HG03378 (cell line): Measurements from ENCODE around the gene RHOH.

ENCODE experiments used
- ATAC-seq: cut with Tn5 transposase; IDR thresholded peaks from one replicate; pipeline ENCODE4 v1.9.1; 2021; ENCODE audit warnings: mild to moderate bottlenecking, moderate library complexity; ENCODE audit not compliant: unreplicated experiment

Gene RHOH

GRCh38 chr4:40187386-40187906 is 9.4 kb upstream of the RHOH start:
- ATAC-seq: no peak

GRCh38 chr4:40190019-40190418 is 6.8 kb upstream of the RHOH start:
- ATAC-seq: no peak

DNA sequence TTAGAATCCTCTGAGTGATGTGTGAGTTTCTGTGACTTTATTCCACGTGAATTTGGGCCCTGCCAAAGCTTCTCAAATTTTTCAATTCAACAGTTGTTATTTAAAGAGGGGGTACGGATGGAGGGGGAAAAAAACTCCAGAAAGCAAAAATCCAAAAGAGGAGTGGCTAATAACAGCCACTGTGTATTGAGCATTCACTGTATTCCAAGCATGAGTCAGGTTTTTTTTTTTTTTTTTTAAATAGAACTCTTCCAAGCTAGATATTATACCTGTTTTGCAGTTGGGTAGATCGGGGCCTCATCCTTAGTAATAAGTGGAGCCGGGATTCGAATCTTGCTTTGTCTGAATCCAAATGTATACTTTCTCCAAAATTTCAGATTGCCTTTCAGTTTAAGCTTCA is 6.4 kb upstream of the RHOH start:
- no peak for ATAC-seq

DNA sequence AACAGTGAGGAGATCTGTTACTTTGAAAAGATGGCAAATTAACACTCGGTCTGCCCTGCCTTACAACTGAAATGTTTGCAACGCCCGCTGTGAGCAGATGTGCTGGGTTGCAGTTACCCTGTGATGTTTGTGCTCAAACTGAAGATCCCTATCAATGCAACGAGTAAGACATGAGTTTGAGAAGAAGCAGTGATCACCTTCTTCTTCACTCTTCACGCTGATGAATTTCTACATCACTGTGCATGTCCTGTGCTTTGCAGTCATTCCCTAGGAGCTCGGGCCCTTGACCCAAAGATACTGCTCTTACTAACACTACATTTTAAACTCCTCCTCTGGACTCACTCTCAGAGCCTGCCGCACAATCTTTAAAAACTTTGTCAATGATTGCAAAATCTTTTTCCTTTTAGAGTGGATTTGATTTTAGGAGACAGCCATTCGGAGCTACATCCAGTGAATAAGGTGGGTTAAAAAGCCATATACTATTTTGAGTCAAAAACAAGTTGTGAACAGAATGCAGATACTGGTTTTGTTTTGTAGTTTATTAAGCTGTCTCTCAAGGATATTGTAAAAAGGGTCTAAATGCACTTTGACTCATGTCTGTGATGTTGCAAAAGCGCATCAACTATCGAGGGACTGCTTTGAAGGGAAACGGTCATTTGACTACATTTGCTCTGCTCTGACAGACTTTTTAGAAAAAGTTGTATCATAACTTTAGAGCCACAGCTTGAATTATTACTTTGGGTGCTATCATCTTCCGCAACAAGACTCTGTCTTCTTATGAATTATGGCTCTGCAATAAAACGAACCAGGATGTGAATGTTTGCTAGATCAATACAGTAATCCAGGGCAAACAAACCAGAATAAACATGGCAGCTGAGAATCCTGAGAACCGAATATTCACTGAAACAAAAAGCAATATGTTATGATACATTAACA is 5.7 kb upstream of the RHOH start:
- ATAC-seq: no peak

DNA sequence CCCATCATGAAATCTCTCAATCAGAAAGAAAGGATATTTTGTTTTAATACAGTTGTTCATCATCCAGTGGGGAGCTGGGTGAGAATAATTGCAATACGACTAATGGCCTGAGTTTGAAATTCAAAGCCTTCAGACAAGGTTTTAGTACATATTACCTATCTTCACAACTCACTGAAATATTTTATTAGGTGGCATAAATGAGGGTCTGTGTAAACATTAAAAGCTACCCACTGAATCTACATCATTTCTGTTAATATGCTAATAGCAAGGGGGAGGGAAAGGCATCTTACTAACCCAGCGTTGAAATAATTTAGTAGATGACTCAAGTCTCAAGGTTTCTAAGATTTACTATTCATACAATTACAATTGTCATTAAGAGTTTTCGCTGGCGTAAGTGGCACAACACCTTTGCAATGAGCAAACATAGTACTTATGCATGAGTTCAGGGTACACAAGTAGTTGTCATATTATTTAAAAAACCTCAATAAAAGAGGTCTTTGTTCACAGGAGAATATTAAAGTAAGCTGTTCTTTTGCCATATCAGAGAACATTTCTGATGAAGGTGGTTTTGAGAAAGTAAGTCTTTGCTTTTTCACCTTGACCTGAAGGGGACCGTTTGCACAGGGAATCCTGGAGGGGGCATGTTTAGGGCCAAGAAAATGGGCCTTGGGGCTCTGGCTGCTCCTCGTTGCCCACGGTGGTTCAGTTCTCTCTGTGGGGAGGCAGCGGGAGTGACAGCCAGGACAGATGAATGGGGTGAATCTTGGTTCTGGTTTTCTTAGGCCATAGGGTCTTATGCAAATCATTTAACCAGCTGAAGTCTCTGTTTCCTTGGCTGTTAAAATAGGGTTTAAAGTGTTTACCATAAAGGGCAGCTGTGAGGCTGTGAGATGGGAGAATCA is 4.5 kb upstream of the RHOH start:
- ATAC-seq: peak; percentile 32

DNA sequence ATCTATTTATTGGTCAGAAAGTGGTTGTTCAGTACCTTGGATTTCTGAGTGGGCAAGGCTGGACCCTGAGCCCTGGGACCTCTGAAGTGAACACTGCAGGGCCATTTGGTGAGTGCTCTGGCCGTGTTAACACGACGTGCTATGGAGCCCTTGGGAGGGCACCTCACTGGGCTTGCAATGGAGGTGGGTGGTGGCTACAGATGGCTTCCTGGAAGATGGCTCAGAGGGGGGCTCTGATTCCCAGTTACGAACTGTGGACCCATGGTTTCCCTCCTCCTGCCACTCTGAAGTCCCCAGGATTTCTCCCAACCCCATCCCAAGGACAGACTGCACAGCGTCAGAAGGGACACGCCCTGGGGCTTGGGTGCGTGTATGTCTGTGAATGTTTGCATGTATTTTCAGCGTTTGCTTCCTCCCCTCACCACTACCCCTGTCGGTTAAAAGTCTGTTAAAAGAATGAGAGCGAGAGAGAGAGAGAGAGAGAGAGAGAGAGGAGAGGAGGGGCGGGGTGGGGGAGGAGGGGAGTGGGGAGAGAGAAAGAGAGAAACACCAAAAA is 3.7 kb upstream of the RHOH start:
- peak; percentile 20 for ATAC-seq

GRCh38 chr4:40193578-40193977 is 3.3 kb upstream of the RHOH start:
- ATAC-seq: no peak

DNA sequence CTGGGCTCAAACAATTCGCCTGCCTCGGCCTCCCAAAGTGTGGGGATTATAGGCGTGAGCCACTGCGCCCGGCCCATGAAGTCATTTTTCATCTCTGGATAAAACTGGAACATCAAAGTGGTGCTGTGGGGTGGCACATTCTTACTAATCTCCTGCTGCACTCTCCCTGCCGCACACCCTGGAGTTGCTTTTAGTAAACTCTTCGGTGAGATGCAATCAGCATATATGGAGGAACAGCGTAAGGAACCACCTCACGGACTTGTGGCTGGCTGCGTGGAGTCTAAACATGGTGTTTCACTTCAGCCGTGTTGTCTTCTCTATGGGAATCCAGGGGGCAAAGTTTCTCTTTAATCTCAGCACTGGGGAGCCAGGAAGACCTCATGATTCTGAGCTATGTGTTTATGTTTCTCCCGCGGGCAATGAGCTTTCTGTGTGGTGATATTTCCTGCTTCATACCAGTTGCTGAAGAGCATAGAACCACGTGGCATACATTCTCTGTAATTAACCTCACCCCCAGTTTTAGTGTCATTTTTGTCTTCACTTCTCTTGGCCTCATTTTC is 2.1 kb upstream of the RHOH start:
- ATAC-seq: no peak

DNA sequence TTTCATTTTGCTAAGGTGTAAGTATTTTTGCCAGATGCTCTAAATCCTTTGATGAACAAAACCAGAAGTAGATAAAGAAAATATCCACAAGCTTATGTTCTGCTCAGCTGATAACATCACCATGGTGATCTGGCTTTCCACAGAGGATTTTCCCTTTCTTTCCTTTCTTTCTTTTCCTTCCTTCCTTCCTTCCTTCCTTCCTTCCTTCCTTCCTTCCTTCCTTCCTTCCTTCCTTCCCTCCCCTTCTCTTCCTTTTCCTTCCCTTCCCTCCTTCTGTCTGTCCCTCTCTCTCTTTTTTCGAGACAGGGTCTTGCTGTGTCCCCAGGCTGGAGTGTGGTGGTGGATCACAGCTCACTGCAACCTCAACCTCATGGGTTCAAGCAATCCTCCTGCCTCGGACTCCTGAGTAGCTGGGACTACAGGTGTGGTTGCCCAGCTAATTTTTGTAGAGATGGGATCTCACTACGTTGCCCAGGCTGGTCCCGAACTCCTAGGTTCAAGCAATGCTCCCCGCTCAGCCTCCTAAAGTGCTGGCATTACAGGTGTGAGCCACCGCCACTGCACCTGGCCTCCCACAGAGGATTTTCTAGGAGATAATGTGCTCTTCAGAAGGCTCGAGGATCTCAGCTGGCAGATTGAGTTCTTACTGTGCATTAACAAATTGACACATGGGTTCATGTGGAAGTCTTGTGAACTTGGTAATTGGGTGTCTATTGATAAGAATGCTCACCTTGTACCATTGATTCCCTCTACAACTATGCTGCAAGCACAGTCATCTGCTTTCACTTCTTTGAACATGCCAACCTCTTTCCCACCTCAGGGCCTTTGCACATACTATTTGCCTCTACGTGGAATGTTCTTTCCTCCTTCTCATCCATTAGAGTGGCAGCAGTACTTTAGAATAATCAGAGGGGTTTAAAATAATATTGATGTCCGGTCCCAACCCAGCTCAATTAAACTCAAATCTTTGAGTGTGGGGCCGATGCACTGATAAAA is 1.4 kb upstream of the RHOH start:
- ATAC-seq: no peak

DNA sequence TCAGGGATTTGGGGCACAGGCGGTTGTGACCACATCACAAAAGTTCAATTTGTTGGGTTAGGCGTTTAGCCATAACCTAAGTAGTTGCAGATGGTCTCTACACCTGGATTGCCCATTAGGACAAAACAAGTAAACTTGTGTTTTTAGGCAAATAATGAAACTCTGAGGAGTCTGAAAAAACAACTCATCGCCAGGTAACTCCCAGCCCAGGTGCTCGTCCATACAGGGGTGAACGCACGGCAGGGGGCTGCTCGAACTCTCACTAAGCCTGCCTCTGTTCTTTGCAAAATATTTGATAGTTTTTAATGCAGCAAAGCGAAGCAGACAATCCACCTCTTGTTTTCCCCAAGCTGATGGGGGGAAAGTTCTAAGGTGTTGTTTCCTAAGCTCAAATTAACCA is 559 bp upstream of the RHOH start:
- ATAC-seq: no peak

GRCh38 chr4:40197879-40198689 is 1.3 kb downstream of the RHOH start:
- ATAC-seq: no peak

DNA sequence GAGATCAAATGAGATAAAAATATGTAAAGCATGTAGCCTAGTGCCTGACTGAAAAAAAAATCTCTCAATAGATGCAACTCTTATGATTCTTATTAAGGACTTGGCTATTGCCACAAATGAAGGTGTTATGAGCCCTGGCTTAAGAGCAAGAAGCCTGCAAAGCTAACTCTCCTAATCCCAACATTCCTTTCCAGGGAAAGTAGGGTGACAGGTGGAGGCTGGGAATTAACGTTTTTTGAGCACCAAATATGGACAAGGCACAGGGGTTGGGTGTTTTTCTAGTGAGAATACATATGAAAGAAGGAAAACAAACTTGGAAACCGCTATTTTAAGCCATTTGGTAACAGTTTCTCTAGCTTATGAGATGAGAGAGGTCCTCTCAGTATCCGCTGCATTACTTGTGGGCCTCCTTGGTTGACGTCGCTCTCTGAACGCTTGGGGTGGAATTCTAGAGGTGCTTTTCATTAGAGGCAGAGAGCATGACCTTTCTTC is 2.4 kb downstream of the RHOH start:
- no peak for ATAC-seq

- ATAC-seq: peak; percentile 57
Observed at GRCh38 chr4:40199999-40200874, 3.4 kb downstream of the RHOH start.

- no peak for ATAC-seq
Observed at GRCh38 chr4:40200875-40201801, 4.3 kb downstream of the RHOH start.

DNA sequence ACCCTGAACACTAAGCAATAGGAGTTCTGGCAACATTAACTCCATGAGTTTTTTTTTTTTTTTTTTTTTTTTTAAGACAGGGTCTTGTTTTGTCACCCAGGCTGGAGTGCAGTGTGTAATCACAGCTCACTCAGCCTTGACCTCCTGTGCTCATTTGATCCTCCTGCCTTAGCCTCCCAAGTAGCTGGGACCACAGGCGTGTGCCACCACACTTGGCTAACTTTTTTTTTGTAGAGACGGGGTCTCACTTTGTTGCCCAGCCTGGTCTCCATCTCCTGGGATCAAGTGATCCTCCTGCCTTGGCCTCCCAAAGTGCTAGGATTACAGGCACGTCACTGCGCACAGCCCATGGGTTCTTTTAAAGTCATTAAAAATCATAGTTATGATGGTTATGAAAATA is 5.1 kb downstream of the RHOH start:
- ATAC-seq: no peak

GRCh38 chr4:40202474-40202873 is 5.6 kb downstream of the RHOH start:
- ATAC-seq: no peak
